ENCODE measurements around the gene CALR. TPM values are rescaled to one million over a fixed set of nuclear protein-coding genes. Genes with fewer than 3 reads are reported as not detected.

Gene CALR
- total and polyA plus RNA-seq, 9 of the 15 experiments (the other 6 are each of a cell fraction or from before 2014, with no cell fraction given) = 126 to 811 (median 642) TPM

DNA sequence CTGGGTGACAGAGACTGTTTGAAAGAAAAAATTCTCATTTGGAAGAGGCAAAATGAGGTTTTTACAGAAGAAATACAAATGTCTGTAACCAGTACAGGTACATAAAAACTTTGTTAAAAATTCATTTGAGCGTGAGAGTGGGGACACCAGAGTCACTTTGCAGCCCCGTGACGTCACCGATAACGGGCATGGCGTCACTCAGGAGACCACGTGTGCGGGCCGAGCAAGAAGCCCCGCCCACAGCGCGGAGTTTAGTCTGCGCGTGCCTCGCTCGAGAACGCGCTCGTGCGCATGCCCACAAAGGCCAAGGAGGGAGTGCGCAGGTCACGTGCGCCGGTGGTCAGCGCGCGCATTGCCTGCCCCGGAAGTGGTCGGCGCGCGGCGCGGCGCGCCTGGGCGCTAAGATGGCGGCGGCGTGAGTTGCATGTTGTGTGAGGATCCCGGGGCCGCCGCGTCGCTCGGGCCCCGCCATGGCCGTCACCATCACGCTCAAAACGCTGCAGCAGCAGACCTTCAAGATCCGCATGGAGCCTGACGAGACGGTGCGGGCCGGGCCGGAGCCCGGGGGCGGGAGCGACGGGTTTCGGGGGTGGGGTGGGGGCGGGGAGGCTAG, 7.2 kb downstream of the CALR start, which contains the start of gene RAD23A (continued):
- TF ChIP-seq CHD7 (IDR thresholded peaks at IDR 0.05; ENCODE audit: low read depth, low read length) (peak; percentile 64), ZNF766 (CRISPR knock-in tag; conservative IDR thresholded peaks at IDR 0.05) (peak; percentile 81), FOS (IDR thresholded peaks at IDR 0.05; ENCODE audit: extremely low read depth, insufficient read length) (peak; percentile 13), SIRT6 (IDR thresholded peaks at IDR 0.05; ENCODE audit: low read depth, low read length) (peak; percentile 78), MYC (IDR thresholded peaks at IDR 0.05; ENCODE audit: low read depth, low read length) (peak; percentile 98), MYC (CRISPR knock-in tag; IDR thresholded peaks at IDR 0.05; ENCODE audit: borderline replicate concordance, low read depth) (peak; percentile 93; the same call in 1 of the 2 replicates), FOXA1 (IDR thresholded peaks at IDR 0.05; ENCODE audit: borderline replicate concordance) (no peak), SETDB1 (IDR thresholded peaks at IDR 0.05; ENCODE audit: low read length) (peak; percentile 57)
- TF ChIP-seq, protein P1, sequence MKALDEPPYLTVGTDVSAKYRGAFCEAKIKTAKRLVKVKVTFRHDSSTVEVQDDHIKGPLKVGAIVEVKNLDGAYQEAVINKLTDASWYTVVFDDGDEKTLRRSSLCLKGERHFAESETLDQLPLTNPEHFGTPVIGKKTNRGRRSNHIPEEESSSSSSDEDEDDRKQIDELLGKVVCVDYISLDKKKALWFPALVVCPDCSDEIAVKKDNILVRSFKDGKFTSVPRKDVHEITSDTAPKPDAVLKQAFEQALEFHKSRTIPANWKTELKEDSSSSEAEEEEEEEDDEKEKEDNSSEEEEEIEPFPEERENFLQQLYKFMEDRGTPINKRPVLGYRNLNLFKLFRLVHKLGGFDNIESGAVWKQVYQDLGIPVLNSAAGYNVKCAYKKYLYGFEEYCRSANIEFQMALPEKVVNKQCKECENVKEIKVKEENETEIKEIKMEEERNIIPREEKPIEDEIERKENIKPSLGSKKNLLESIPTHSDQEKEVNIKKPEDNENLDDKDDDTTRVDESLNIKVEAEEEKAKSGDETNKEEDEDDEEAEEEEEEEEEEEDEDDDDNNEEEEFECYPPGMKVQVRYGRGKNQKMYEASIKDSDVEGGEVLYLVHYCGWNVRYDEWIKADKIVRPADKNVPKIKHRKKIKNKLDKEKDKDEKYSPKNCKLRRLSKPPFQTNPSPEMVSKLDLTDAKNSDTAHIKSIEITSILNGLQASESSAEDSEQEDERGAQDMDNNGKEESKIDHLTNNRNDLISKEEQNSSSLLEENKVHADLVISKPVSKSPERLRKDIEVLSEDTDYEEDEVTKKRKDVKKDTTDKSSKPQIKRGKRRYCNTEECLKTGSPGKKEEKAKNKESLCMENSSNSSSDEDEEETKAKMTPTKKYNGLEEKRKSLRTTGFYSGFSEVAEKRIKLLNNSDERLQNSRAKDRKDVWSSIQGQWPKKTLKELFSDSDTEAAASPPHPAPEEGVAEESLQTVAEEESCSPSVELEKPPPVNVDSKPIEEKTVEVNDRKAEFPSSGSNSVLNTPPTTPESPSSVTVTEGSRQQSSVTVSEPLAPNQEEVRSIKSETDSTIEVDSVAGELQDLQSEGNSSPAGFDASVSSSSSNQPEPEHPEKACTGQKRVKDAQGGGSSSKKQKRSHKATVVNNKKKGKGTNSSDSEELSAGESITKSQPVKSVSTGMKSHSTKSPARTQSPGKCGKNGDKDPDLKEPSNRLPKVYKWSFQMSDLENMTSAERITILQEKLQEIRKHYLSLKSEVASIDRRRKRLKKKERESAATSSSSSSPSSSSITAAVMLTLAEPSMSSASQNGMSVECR (CRISPR knock-in tag; IDR thresholded peaks at IDR 0.05) = peak; percentile 90
- TF ChIP-seq, protein P2, sequence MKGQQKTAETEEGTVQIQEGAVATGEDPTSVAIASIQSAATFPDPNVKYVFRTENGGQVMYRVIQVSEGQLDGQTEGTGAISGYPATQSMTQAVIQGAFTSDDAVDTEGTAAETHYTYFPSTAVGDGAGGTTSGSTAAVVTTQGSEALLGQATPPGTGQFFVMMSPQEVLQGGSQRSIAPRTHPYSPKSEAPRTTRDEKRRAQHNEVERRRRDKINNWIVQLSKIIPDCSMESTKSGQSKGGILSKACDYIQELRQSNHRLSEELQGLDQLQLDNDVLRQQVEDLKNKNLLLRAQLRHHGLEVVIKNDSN (CRISPR knock-in tag; IDR thresholded peaks at IDR 0.05) = peak; percentile 100
